NCI-H1436 (cell line): ENCODE measurements around the gene ERC1.
"Not testable (repeated sequence)": the region's sequence is repeated elsewhere in the genome, so short reads cannot be mapped to it uniquely, and the experiment has no call there.

Experiments
- DNase-seq: peaks from one replicate; lab custom pipeline; 2025; lab: John Stamatoyannopoulos, UW

The ERC1 gene

DNA sequence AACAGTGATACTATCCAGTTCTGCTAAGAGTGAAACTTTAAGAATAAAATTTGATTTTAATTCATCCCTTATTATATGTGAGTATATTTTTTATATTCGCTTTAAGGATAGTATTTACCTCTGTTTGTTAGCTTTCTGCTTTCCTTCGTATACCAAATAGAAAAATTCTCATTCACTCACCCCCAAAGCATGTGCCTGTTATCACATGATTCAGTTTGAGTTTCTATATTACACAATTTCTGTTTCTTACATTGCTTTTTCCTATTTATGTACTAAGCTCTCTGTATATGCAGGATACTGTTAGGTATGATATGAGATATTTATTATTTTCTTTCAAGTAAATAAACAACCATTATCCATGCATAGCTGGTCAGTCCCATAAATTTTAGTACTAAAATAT is 328.2 kb downstream of the ERC1 start:
- DNase-seq: no peak

DNA sequence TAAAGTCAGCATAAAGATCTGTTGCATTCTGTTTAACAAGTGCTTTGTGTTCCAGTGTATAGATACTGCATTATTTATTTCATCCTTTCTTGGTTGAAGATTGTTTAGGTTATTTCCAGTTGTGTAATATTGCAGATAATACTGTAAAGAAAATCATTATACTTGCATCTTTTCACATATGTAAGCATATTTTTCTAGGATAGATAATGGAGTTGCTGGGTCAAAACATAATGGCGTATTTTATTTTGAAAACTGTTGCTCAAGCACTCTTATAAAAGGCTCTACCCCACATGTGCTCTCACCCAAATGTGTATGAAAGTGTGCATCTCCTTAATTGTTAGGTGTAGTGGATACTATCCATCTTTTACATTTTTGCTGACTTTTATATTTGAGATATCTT is 329.0 kb downstream of the ERC1 start:
- no peak for DNase-seq

DNA sequence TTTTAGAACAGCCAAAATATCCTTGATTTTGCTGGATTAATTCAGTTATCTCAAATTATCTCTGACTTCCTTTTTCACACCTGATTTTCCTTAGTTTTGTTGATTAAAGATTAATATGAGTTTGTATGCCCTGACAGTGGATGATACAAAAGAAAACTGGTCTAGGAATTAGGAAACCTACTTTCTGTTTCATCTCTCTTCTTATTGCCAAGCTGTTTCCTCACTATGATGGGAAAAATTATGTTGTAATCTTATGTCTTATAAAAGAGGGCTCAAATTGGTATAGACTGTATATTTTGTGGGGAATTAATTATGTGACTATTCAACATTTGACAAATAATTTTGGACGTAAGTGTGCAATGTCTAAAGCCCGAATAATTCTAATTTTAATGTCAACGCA is 331.8 kb downstream of the ERC1 start:
- no peak for DNase-seq

DNA sequence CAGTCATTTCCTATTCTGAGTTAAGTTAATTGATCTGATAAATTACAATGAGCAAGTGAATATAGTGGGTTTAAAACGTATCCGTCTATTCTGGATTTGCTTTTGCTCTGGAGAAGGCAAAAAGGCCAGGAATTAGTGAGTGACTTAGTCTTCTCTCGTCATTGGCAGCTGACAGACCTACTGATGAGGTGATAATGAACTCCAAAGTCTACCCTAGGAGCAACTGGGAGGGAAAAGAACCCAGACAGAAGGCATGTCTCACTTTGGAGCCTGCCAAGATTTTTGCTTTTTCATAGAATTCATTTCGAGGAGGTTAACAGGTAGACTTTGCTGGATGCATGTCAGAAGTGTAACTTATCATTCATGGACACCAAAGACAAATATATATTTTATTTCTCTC is 333.1 kb downstream of the ERC1 start:
- DNase-seq: no peak

DNA sequence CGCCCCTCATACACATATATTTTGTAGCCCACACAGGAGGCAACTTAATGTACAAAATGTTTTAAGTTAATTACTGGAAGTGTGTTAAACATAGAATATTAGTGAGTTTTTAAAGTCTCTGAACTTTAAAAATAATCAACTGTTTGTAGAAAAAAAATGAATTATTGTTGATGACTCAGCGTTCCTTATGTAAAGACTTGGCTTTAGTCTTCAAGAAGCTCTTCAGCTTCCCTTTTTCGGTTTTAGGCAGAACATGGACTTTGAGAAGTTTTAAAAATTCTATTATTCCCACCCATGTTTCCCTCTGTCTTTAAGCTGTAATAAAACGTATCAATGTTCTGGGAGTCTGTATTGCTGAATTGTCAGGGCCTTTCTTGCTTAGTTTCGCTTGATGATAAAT is 333.9 kb downstream of the ERC1 start:
- DNase-seq: no peak

DNA sequence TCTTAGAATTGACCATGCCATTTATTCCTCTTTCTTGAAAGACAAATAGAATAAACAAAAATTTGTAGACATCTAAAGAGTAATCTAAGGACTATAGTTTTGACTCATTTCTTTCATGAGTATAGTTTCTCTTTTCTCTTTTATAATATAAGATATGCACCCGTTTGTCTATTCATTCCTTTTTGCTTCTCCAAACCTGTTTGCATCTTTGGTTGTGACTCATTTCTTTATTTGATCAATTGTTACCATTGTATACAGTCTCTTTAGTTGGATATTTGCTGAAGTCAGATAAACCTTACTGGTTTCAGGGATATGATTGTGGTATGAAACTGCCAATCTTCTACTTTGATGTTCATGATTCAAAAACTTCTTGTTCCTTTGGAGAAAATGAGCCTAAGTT is 334.6 kb downstream of the ERC1 start:
- no peak for DNase-seq

DNA sequence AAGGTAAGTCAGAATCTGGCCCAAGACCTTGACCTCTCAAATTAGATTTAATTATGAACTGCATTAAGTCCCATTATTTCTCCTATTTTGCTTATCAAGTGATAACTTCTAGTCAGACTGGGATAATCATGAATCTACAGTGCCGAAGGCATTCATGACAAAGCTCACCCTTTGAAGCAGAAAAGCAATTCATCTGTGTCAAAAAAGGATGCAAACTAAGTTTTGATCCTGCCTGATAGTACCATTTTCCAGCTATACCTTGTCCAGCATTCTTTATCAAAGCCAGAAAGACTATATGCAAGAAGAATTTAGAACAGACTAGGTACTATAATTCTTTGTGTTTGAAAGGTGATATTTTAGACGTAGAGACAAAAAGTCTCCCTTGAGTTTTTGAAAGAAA is 335.2 kb downstream of the ERC1 start:
- DNase-seq: no peak

DNA sequence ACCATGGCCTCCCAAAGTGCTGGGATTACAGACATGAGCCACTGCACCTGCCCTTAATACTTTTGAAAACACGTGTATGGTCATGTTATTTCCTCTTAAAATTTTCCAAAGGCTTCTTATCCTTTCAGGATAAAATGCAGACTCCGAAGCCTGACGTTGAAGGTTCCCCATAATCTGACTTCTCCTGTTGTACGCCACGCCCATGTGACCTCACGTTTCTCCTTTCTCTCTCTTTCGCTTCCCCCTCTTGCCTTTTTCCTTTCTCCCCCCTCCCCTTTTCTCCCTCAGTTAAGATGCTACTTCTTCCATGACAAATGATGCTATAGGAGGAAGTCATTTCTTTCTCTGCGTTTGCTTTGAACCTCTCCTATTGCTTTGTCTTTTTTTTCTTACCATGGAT is 337.4 kb downstream of the ERC1 start:
- DNase-seq: no peak

DNA sequence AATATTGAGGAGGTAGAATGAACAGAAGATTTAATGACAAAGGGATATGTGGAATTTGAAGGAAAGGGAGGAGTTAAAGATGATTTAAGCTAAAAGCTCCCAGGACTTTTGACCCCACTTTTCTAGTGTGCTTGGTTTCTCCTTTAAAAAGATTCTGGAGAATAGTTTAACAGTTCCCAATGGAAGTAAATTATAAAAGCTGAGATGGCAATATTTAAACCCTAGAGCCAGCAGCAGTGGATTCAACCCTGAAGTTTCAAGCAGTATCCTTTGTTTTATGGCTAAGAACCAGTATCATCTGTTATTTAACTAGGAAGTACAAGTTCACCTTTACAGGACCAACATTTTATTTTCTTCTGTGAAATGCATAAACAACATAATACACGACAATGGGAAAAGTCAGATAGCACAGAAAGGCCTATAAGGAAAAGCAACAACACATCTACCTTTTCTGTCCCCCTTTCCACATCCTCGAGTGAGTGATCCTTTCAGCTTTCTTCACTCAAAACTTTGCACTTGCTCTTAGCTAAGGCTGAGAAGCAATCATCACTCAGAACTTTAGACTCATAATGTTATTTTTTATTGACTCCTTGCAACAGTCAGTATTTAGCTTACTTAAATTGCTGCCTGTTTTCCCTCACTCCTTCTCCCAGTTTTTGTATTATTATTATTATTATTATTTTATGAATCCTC is 338.9 kb downstream of the ERC1 start:
- no peak for DNase-seq

DNA sequence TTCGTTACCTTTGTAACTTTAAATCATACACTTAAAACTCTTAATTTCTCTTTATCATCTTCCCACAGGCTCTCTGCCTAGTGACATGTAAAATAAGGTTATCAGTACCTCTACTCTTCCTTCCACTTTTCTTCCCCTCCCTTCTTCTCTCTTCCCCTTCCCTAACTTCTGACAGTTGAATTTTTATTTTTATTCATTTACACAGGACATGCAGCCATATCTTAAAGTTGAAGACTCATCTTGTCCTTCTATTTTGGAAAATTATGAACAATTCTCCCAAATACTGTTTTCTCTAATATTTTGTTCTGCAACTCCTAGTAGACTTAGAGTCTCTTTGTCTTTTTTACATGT is 339.4 kb downstream of the ERC1 start:
- no peak for DNase-seq

DNA sequence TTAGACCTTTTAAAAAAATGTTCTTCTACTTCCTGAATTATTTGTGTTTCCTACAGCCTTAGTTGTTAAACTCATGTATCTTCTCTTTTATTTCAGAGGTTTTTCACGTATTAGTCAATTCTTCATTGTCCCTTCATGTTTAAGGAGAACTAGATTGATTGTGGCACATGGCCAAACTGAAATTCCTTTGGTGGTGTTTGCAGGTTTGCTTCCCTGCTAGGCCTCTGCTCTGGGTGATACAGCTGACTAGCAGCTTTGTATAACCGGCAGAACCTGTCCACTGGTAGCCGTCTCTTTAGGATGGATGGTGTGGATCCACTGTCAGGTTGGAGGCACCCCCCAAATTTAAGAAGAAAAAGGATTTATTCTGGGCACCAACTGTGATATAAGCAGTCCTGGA is 341.3 kb downstream of the ERC1 start:
- no peak for DNase-seq

DNA sequence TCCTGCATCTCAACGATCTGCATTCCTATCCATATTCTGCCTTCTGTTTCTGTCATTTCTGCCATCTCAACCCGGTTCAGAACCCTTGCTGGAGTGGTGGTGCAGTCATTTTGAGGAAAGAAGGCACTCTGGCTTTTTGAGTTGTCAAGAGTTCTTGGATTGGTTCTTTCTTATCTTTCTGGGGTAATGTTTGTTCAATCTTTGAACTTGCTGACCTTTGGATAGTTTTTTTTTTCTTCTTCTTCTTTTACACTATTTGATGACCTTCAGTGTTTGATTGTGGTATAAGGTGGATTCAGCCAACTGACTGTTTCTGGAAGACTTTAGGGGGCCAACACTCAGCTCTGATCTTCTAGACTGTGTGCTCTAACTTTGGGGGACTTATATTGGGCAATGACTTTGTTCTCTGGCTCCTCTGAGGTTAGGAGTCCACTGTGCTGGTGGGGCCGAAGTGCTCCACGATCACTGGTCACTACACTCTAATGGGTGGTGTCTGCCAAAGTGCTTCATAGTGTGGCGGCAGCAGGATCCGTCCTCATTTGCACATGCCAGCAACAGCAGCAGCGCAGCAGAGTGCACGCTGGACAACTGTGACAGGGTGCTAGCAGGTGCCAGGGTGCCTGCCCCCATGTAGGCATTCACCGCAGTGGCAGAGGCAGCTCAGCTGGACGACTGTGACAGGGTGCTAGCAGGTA is 347.6 kb downstream of the ERC1 start:
- no peak for DNase-seq

DNA sequence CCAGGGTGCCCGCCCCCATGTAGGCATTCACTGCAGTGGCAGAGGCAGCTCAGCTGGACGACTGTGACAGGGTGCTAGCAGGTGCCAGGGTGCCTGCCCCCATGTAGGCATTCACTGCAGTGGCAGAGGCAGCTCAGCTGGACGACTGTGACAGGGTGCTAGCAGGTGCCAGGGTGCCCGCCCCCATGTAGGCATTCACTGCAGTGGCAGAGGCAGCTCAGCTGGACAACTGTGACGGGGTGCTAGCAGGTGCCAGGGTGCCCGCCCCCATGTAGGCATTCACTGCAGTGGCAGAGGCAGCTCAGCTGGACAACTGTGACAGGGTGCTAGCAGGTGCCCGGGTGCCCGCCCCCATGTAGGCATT is 348.1 kb downstream of the ERC1 start:
- DNase-seq: not testable (repeated sequence)

DNA sequence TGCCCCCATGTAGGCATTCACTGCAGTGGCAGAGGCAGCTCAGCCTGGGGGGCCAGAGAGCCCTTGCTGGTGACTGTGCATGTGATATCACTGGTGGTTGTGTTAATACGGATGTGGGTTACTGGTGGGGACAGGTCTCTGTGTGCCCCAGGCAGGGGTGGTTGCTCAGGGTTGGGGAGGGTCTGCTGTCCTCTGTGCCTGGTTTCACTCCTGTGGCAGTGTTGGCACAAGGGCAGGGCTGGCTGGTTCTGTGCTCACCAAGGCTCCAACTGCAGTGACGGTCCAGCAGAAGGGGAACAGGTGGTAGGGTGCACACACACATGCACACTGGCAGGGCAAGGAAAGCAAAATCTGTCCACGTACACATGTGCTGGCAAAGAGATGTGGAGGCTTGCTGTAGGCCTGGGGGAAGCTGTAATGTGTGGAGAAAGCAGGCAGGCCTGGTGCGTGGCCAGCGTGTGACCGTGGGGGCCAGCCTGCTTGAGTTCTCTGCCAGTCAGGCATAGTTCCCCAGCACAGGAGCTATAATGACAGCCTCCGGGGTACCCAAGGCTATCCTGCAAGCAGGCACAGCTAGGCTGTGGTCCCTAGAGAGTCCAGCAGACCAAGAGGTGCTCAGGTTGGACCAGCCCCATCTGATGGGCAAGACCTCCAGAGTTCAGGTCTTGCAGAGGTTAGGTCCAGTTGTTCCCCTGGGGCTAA is 348.7 kb downstream of the ERC1 start:
- DNase-seq: no peak

DNA sequence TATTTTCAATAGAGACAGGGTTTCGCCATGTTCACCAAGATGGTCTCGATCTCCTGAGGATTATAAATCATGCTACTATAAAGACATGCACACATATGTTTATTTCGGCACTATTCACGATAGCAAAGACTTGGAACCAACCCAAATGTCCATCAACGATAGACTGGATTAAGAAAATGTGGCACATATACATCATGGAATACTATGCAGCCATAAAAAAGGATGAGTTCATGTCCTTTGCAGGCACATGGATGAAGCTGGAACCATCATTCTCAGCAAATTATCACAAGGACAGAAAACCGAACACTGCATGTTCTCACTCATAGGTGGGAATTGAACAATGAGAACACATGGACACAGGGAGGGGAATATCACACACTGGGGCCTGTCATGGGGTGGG is 350.2 kb downstream of the ERC1 start:
- not testable (repeated sequence) for DNase-seq

DNA sequence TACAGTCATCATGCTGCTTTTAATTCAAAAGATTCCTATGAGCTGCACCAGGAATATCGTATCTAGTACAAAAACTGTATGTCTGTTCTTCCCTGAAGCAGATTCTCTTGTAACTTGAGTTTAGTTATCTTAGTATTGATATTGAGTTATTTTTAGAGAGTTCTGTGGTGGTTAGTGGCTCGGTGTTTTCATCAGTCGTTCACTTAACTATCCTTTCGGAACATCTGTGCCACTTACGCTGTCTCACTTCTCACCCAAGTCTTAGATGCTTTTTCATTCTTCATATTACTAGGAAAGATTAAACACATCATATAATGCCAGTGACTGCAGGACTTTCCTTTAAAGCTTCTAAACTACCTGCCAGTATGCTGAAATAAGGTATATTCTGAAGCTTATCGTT is 352.4 kb downstream of the ERC1 start:
- DNase-seq: no peak

DNA sequence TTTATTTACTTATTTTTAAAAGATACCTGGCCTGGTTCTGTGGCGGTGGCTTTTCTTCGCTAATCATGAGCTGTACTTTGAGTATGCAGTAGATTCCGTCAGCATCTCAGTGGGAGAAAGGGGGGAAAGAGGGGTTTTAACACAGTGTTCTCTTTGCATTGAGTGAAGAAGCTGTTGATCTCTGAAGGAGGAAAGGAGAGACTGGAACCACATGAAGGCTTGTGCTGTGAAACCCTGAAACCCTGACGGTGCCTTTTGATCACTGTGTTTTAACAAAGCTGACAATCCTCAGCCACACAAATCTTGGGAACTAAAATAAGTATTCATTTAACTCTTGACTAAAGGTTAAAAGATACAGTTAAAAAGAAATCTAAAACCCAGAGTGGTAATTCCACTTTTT is 353.2 kb downstream of the ERC1 start:
- DNase-seq: no peak

DNA sequence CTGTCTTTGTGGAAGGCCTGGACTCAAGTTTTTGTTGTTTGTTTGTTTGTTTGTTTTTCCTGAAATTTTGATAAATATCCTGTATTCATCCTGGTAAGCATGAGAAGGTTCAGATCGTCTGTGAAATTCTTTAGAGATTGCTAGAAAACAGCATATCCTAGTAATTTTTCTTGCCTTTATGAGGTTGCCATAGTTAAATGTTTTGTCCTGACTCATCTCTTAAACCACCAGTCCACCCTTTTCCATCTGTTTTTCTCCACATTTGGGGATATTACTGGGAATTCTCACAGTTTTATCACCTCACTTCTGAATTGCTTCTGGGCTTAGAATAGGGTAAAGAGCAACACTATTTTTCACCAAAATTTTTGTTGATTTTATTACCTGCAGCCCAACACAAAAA is 355.1 kb downstream of the ERC1 start:
- no peak for DNase-seq

DNA sequence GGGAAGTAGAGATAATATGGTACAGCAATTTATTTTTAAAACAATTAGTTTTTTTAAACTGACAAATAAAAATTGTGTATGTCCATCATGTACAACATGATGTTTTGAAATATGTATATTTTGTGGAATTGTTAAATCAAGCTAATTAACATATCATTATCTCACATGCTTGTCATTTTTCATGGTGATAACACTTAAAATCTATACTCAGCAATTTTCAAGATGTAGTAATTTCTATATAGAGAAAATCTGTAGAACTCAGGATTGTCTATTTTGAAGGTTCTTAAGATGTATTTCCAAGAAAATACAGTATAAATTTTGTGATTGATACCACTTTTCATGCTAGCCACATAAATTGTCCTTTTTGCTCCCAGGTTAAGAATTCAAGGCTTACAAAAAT is 356.3 kb downstream of the ERC1 start:
- no peak for DNase-seq

DNA sequence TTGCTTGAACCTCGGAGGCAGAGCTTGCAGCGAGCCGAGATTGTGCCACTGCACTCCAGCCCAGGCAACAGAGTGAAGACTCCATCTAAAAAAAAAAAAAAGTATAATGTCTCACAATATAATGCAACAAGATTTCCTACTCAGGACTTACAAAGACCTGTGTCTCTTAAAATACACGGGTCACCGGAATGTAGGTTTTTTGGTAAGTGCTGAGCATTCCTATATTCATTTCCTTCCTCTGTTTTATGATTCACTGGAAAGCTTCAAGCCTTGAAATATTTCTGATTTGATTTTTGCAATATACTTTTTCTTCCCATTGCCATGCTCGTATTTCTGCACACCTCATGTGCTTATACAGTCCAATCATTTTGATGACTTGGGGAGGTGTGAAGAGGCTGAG is 357.6 kb downstream of the ERC1 start:
- DNase-seq: no peak

DNA sequence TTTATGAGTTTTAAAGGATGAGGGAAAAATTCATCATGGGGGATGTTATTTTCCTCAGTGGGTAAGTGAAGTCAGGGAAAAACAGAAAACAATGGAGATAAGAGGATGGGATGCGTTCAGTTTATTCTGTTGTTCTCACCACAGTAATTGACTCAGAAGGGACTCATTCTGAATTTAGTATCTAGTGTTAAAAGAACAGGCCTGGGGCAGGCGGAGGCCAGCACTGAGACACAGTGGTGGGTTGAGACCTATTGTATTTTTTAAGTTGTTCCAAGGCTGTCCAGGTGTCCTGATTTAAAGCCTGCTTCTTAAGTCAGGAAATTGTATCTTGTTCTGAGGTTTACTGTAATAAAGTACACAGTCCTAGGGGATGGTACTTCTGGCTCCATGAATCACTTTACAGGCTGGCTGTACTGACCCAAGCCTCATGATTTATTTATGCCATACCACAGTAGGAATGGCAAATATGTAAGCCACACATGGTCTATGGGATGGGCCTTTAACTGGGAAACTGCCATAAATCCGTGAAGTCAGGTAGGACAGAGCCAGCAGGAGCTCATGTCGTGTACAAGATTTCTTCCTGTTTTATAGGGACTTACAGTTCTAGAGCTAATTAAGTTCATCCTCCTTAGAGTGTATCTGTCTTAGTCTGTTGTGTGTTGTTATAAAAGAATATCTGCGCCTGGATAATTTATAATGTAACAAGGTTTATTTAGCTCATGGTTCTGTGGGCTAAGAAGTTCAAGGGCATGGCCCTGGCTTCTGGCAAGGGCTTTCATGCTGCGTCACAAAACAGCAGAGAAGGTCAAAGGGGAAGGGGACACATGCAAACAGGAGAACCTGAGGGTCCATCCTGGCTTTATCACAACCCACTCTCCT is 359.3 kb downstream of the ERC1 start:
- no peak for DNase-seq

DNA sequence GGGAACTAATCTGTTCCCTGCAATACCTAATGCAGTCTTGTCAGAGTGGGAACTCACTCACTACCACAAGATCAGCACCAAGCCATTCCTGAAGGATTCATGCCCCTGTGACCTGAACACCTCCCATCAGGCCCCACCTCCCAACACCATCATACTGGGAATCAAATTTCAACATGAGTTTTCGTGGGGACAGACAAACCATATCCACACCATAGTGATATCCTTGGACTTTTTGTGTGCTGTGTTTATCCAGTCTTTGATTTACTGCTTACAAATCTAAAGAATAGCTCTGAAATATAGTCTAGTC is 359.9 kb downstream of the ERC1 start:
- DNase-seq: no peak

DNA sequence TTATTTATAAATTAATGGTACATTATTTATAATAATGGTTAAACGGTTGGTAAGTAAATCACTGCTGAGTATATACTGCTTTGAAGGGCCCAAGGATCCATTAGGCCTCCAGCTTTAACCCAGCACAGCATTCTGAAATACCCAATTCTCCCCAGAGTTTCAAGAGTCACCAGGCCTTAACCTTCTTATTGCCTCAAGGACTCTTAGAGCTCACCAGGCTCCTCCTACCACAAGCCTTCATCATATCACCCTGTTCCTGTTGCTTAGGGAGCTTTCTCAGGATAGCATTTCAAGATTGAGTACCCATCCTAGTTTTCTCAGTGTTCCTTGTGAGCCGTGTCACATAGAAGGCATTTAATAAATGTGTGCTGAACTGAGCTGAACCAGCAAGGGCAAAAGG is 360.9 kb downstream of the ERC1 start:
- DNase-seq: no peak
